Skeletal muscle satellite cell (primary cell): ENCODE measurements around the gene TMEM235.
A peak's percentile ranks its signal among the peaks of the same experiment; 100 is the strongest.

Experiments
- H3K27me3 ChIP-seq: 2 replicates; pipeline ENCODE4 v1.7.0; 2013; ENCODE audit warnings: low read length; ENCODE audit not compliant: control insufficient read depth, insufficient read depth
- H3K36me3 ChIP-seq: 2 replicates; pipeline ENCODE4 v1.7.0; 2013; ENCODE audit warnings: mild to moderate bottlenecking, control low read depth, low read length; ENCODE audit not compliant: insufficient read depth
- H3K4me1 ChIP-seq: 2 replicates; pipeline ENCODE4 v1.7.0; 2013; ENCODE audit warnings: low read length; ENCODE audit not compliant: control insufficient read depth, insufficient read depth
- H3K4me2 ChIP-seq: 2 replicates; pipeline ENCODE4 v1.7.0; 2013; ENCODE audit warnings: mild to moderate bottlenecking, low read length
- H3K4me3 ChIP-seq: 2 replicates; pipeline ENCODE4 v1.7.0; 2013; ENCODE audit warnings: low read length
- H3K9ac ChIP-seq: 2 replicates; pipeline ENCODE4 v1.7.0; 2013; ENCODE audit warnings: mild to moderate bottlenecking, low read depth, low read length, moderate library complexity
- H3K9me3 ChIP-seq: replicated peaks from 2 replicates; pipeline ENCODE4 v1.7.0; 2013; ENCODE audit warnings: mild to moderate bottlenecking, control low read depth, low read length

Gene TMEM235

DNA sequence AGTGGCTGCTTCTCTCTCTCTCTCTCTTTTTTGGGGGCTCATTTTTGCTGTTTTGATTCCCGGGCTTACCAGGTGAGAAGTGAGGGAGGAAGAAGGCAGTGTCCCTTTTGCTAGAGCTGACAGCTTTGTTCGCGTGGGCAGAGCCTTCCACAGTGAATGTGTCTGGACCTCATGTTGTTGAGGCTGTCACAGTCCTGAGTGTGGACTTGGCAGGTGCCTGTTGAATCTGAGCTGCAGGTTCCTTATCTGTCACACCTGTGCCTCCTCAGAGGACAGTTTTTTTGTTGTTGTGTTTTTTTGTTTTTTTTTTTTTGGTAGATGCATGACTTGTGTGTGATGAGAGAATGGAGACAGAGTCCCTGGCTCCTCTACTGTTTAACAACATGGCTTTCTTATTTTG, 7.7 kb upstream of the TMEM235 start:
- H3K27me3 ChIP-seq, result no peaks in the 10 kb centered on the region
- H3K9ac ChIP-seq, result no peak overlapping the region
- H3K4me3 ChIP-seq, result no peak overlapping the region
- peaks cover 24% of the 10 kb centered on the region for H3K4me1 ChIP-seq
- H3K36me3 ChIP-seq, result peaks cover 19% of the 10 kb centered on the region
- no peaks in the 10 kb centered on the region for H3K9me3 ChIP-seq
- H3K4me2 ChIP-seq, result no peak overlapping the region

DNA sequence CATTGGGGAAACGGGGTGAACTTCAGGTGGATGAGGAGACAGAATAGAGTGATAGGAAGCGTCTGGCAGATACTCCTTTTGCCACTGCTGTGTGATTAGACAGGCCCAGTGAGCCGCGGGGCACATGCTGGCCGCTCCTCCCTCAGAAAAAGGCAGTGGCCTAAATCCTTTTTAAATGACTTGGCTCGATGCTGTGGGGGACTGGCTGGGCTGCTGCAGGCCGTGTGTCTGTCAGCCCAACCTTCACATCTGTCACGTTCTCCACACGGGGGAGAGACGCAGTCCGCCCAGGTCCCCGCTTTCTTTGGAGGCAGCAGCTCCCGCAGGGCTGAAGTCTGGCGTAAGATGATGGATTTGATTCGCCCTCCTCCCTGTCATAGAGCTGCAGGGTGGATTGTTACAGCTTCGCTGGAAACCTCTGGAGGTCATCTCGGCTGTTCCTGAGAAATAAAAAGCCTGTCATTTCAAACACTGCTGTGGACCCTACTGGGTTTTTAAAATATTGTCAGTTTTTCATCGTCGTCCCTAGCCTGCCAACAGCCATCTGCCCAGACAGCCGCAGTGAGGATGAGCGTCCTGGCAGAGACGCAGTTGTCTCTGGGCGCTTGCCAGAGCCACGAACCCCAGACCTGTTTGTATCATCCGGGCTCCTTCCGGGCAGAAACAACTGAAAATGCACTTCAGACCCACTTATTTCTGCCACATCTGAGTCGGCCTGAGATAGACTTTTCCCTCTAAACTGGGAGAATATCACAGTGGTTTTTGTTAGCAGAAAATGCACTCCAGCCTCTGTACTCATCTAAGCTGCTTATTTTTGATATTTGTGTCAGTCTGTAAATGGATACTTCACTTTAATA, 7.0 kb upstream of the TMEM235 start:
- Histone ChIP-seq H3K4me2 (peak overlapping the region; percentile 50), H3K9me3 (no peaks in the 10 kb centered on the region), H3K9ac (no peak overlapping the region), H3K36me3 (peaks cover 19% of the 10 kb centered on the region), H3K4me3 (peak overlapping the region; percentile 21), H3K27me3 (no peaks in the 10 kb centered on the region), H3K4me1 (peaks cover 24% of the 10 kb centered on the region)

DNA sequence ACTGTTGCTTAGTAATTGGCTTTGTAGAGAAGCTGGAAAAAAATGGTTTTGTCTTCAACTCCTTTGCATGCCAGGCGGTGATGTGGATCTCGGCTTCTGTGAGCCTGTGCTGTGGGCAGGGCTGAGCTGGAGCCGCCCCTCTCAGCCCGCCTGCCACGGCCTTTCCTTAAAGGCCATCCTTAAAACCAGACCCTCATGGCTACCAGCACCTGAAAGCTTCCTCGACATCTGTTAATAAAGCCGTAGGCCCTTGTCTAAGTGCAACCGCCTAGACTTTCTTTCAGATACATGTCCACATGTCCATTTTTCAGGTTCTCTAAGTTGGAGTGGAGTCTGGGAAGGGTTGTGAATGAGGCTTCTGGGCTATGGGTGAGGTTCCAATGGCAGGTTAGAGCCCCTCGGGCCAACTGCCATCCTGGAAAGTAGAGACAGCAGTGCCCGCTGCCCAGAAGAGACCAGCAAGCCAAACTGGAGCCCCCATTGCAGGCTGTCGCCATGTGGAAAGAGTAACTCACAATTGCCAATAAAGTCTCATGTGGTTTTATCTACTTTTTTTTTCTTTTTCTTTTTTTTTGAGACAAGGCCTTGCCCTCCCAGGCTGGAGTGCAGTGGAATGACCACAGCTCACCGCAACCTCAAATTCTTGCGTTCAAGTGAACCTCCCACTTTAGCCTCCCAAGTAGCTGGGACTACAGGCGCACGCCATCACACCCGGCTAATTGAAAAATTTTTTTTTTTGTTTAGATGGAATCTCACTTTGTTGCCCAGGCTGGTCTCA, 6.2 kb upstream of the TMEM235 start:
- Histone ChIP-seq H3K4me1 (peaks cover 24% of the 10 kb centered on the region), H3K27me3 (no peaks in the 10 kb centered on the region), H3K4me3 (no peak overlapping the region), H3K9me3 (no peaks in the 10 kb centered on the region), H3K4me2 (peak overlapping the region; percentile 50), H3K36me3 (peaks cover 15% of the 10 kb centered on the region), H3K9ac (no peak overlapping the region)

DNA sequence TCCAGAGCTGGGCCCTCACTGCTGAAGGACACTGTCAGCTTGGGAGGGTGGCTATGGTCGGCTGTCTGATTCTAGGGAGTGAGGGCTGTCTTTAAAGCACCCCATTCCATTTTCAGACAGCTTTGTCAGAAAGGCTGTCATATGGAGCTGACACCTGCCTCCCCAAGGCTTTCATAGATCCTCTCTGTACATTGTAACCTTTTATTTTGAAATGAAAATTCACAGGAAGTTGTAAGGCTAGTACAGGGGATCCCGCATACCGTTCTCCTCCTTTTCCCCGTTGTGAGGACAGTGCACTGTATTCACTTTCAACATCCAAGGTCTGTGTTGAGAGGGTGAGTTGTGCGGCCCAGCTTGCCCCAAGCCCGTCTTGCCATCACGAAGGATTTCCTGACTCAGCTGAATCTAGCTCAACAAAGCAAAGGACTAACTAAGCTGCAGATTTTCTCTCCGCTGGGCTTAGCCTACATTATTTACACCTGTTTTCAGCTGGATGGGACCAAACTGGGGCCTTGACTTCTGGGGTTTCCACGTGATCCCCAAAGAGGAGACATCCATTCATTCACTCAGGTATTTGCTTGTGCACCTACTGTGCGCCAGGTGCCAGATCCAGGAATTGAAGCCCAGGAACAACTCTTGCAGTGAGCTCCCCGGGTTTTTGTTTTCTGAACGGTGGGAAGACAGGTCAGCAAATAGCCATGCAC, 5.2 kb upstream of the TMEM235 start:
- Histone ChIP-seq H3K4me1 (peaks cover 24% of the 10 kb centered on the region), H3K4me3 (no peak overlapping the region), H3K4me2 (peak overlapping the region; percentile 71), H3K9ac (no peak overlapping the region), H3K36me3 (peaks cover 15% of the 10 kb centered on the region), H3K27me3 (peaks cover 7% of the 10 kb centered on the region), H3K9me3 (no peaks in the 10 kb centered on the region)

DNA sequence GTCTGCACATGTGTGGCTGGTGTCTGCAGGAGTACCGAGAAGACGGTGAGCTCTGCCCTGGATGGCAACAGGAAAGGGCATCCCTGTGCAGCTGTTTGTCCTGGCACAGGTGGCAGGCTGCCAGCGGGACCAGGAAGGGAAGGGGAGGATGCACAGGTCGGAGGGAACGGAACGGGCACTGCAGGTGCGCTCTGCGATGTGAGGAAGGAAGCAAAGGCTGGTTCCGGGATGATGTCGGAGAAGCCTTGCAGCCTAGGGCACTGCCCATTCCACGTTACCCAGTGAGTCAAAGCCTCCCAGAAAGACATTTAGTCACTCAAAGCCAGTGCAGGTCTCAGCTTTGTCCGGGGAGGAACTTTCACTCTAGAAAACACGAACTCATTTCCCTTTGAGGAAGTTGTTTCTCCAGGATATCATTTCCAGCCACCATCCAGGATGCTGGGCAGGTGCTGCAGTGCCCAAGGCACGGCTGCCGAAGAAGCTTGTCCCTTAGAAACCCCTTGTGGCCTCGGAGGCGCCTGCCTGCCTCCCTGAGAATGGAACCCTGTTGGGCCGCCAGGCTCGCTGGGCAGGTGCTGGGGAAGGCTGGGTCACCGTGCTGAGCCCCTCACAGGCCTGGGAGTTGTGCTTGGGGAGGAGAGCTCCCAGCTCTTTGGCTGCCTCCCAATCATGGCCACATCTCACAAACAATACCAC, 4.5 kb upstream of the TMEM235 start:
- Histone ChIP-seq H3K27me3 (peaks cover 12% of the 10 kb centered on the region), H3K36me3 (peaks cover 11% of the 10 kb centered on the region), H3K9me3 (no peaks in the 10 kb centered on the region), H3K4me1 (peaks cover 24% of the 10 kb centered on the region), H3K9ac (no peak overlapping the region), H3K4me2 (peak overlapping the region; percentile 71), H3K4me3 (peak overlapping the region; percentile 22)

DNA sequence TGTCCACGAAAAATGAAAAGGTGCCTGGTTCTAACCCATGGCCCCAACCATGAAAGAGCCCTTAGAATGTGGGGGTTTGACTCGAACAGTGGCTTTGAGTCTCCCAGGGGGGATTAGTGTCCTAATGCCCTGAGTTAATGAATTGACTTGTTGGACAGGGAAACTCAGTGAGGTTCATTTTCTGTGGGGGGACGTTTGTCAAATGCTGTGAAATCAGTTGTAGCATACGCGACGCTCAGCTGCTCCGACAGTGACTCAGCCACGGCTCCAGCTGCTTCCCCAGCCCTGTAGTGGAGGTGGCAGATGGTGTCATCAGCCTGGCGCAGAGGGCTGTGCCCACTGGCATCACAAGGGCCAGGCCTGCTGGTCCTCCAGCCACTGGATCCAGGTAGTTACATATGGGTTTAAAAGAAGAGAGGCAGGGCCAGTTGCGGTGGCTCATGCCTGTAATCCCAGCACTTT, 3.9 kb upstream of the TMEM235 start:
- peak overlapping the region; percentile 22 for H3K4me3 ChIP-seq
- no peak overlapping the region for H3K9ac ChIP-seq
- H3K4me1 ChIP-seq, result peaks cover 24% of the 10 kb centered on the region
- peaks cover 10% of the 10 kb centered on the region for H3K36me3 ChIP-seq
- H3K4me2 ChIP-seq, result peak overlapping the region; percentile 71
- H3K27me3 ChIP-seq, result peaks cover 17% of the 10 kb centered on the region
- H3K9me3 ChIP-seq, result no peaks in the 10 kb centered on the region

DNA sequence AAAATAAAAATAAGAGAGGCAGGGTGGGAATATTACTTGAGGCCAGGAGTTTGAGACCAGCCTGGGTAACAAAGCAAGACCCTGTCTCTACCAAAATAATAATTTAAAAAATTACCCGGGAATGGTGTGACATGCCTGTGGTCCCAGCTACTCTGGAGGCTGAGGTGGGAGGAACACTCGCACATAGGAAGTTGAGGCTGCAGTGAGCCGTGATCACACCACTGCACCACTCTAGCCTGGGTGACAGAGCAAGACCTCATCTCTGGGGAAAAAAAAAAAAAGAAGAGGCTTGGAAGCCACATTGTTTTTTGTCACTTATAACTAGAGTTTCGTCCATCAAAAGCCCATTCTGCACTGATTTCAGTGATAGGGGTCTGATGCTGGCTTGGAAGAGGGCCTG, 3.3 kb upstream of the TMEM235 start:
- H3K36me3 ChIP-seq, result peaks cover 4% of the 10 kb centered on the region
- peaks cover 24% of the 10 kb centered on the region for H3K4me1 ChIP-seq
- H3K9me3 ChIP-seq, result no peaks in the 10 kb centered on the region
- H3K4me3 ChIP-seq, result no peak overlapping the region
- H3K27me3 ChIP-seq, result peaks cover 24% of the 10 kb centered on the region
- H3K9ac ChIP-seq, result no peak overlapping the region
- no peak overlapping the region for H3K4me2 ChIP-seq

DNA sequence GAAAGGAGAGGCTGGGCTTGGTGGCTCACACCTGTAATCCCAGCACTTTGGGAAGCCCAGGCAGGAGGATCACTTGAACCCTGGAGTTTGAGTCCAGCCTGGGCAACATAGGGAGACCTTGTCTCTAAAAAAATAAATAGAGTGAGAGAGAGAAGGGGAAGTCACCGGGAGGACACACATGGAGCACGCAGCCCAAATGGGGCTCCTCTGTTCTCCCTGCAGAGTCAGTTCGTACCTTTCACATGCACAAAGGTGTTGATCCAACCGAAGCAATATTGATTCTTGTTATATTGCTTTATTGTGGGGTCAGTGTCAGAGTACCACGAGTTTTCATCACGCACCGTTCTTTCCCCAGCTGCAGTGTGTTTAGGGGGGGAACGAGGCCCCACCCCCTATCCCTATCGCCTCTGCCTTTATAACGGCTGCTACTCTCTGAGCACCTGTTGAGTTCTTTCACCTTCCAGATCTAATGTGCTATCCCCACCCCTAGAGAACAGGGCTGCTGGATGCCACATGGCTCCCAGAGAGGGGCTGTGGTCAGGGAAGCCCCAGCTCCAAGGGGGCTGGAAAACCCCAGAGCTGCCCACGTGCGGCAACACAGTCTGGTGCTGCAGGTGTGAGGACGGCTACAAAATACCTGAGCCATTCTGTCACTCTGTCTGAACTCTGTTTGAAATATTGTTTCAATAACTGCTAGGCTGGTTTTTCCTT, 1.0 kb upstream of the TMEM235 start:
- no peaks in the 10 kb centered on the region for H3K36me3 ChIP-seq
- H3K4me3 ChIP-seq, result no peak overlapping the region
- H3K27me3 ChIP-seq, result peaks cover 24% of the 10 kb centered on the region
- no peaks in the 10 kb centered on the region for H3K9me3 ChIP-seq
- no peak overlapping the region for H3K9ac ChIP-seq
- H3K4me1 ChIP-seq, result peaks cover 16% of the 10 kb centered on the region
- no peak overlapping the region for H3K4me2 ChIP-seq

DNA sequence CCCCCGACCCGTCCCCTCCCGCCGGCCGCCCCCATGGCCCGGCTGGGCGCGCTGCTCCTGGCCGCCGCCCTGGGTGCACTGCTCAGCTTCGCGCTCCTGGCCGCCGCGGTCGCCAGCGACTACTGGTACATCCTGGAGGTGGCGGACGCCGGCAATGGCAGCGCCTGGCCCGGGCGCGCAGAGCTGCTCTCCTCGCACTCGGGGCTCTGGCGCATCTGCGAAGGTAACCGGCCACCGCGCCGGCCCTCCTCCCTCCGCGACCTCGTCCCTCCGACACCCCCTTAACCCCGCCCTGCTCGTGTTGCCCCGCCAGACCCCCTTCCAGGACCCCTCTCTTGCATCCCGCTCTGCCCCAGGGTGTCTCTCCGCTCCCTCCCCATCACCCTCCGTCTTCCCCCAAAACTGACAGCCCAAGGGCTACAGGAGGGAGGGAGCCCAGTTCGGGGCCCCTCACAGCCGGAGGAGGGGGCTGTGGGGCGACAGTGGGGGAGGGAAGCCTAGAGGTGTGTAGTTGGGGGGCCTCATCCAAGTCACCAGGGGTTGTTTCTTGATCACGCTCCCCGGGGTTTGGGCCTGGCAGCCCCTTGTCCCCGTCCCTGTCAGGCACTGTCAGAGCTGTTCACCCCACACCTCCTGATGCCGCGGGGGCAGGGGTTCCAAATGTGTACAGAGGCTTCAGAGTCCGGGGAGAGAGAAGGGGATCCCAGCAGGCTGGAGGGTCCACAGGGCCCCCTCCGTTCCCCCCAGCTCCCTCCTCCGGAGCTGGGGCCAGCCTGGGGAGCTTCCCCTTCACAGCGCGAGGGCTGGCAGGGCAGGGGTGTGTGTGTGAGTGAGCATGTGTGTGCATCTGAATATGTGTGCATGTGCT, 794 bp downstream of the TMEM235 start:
- Histone ChIP-seq H3K27me3 (peaks cover 24% of the 10 kb centered on the region), H3K36me3 (no peaks in the 10 kb centered on the region), H3K4me2 (no peak overlapping the region), H3K4me3 (no peak overlapping the region), H3K4me1 (peaks cover 7% of the 10 kb centered on the region), H3K9me3 (no peaks in the 10 kb centered on the region), H3K9ac (no peak overlapping the region)

DNA sequence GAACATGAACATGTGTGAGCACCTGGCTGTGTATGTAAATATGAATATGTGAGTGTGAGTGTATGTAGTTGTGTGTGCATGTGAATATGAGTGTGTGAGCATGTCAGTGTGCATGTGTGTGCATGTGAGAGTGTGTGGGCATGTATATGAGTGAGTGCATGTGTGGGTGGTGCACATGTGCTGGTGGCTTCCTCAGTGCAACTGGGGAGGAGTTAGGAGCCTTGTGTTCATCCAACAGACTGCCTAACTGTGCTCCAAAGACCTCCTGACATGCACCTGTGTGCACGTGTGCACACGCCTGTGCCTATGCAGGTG, 1.4 kb downstream of the TMEM235 start:
- H3K4me3 ChIP-seq, result no peak overlapping the region
- peaks cover 24% of the 10 kb centered on the region for H3K27me3 ChIP-seq
- H3K9ac ChIP-seq, result no peak overlapping the region
- no peak overlapping the region for H3K4me2 ChIP-seq
- peaks cover under 1% of the 10 kb centered on the region for H3K4me1 ChIP-seq
- H3K36me3 ChIP-seq, result no peaks in the 10 kb centered on the region
- H3K9me3 ChIP-seq, result no peaks in the 10 kb centered on the region
